IMR-90 (cell line): ENCODE measurements around the gene LRP3.

ENCODE experiments used
- CEBPB ChIP-seq: IDR thresholded peaks from 2 replicates; pipeline ENCODE4 v1.6.1; 2012; ENCODE audit warnings: low read depth, low read length, improper control_type of control experiment
- CTCF ChIP-seq: conservative IDR thresholded peaks from 2 replicates; pipeline ENCODE4 v1.5.1; 2012; ENCODE audit warnings: mild to moderate bottlenecking, low read depth, low read length, improper control_type of control experiment
- ELK1 ChIP-seq: fragments of 150-350 bp; IDR thresholded peaks from 2 replicates; pipeline ENCODE4 v1.6.1; 2016; ENCODE audit warnings: low read depth, mild to moderate bottlenecking, low read length, moderate library complexity, borderline replicate concordance
- FOS ChIP-seq: fragments of 150-350 bp; IDR thresholded peaks from 2 replicates; pipeline ENCODE4 v1.6.1; 2016; ENCODE audit warnings: low read depth, low read length
- MAFK ChIP-seq: IDR thresholded peaks from 2 replicates; pipeline ENCODE4 v1.6.1; 2012; ENCODE audit warnings: low read depth, low read length, improper control_type of control experiment
- NFE2L2 ChIP-seq: fragments of 150-350 bp; IDR thresholded peaks from 2 replicates; pipeline ENCODE4 v1.6.1; 2016; ENCODE audit warnings: low read depth, mild to moderate bottlenecking, low read length
- POLR2A ChIP-seq: IDR thresholded peaks from 2 replicates; pipeline ENCODE4 v1.6.1; 2012; ENCODE audit warnings: mild to moderate bottlenecking, low read depth, low read length
- SMC3 ChIP-seq: fragments of 150-350 bp; IDR thresholded peaks from 2 replicates; pipeline ENCODE4 v1.6.1; 2016; ENCODE audit warnings: low read depth, mild to moderate bottlenecking, antibody characterized with exemption, low read length, moderate library complexity
- USF2 ChIP-seq: fragments of 150-350 bp; IDR thresholded peaks from 2 replicates; pipeline ENCODE4 v1.6.1; 2017; ENCODE audit warnings: mild to moderate bottlenecking, antibody characterized with exemption, low read length, low read depth

- TF ChIP-seq CTCF (no peak), CEBPB (no peak), SMC3 (no peak), POLR2A (no peak), FOS (no peak), MAFK (no peak), NFE2L2 (no peak), USF2 (no peak), ELK1 (no peak)
Measured at GRCh38 chr19:33216198-33216830, 22.2 kb downstream of the LRP3 start.
